Measurements from ENCODE around the gene XK.
"Not testable (repeated sequence)": the region's sequence is repeated elsewhere in the genome, so short reads cannot be mapped to it uniquely, and the experiment has no call there.

The XK gene

DNA sequence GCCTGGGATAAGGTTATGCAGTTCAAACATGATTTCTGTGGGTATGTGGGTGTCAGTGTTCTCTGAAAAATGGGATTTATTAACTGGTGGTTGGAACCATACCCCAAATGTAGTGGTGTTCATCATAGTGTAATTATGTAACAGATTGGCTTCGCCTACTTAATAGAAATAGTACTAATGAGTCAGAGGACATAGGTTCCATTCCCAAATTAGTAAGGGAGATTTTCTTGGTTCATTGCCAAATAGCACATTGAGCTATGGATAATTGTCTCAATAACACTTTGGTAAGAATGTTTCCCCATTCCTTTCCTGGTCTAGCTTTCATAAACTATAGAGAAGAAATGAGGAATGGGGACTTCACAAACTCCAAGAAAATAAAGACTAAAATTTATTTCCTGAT lies 73.8 kb downstream of the XK start:
- TF ChIP-seq, protein P1, sequence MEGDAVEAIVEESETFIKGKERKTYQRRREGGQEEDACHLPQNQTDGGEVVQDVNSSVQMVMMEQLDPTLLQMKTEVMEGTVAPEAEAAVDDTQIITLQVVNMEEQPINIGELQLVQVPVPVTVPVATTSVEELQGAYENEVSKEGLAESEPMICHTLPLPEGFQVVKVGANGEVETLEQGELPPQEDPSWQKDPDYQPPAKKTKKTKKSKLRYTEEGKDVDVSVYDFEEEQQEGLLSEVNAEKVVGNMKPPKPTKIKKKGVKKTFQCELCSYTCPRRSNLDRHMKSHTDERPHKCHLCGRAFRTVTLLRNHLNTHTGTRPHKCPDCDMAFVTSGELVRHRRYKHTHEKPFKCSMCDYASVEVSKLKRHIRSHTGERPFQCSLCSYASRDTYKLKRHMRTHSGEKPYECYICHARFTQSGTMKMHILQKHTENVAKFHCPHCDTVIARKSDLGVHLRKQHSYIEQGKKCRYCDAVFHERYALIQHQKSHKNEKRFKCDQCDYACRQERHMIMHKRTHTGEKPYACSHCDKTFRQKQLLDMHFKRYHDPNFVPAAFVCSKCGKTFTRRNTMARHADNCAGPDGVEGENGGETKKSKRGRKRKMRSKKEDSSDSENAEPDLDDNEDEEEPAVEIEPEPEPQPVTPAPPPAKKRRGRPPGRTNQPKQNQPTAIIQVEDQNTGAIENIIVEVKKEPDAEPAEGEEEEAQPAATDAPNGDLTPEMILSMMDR (IDR thresholded peaks at IDR 0.05; ENCODE audit: insufficient read depth, low read length, missing control alignments): no peak
- ChIA-PET POLR2A (no interaction called here), CTCF (no interaction called here)
- H3K4me3 ChIP-seq (ENCODE audit: low read depth, low read length): no peak overlapping the region
- DNase-seq (ENCODE audit: low read depth, low spot score): no peak

DNA sequence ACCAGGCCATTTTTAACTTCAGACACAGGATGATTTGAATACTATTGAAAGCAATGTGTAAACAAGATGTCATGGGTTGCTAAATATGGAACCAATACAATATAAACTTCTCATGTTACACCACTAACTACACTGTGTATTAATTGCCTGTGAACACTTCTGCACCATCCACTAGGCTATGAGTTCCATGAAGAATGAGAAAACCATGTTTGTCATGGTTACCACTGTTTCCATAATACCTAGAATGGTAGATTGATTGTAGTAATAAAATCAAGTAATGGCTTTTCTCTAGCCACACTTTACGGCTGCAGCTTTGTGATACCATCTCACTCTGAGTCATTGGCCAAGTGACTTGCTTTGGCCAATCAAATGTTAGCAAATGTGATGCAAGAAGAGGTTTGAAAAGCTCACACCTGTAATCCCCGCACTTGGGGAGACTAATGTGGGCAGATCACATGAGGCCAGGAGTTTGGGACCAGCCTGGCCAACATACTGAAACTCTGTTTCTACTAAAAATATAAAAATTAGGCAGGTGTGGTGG lies 74.4 kb downstream of the XK start:
- no peak overlapping the region for H3K4me3 ChIP-seq (ENCODE audit: low read depth, low read length)
- POLR2A ChIA-PET: no interaction called here
- CTCF ChIA-PET: no interaction called here
- DNase-seq (ENCODE audit: low read depth, low spot score): no peak
- TF ChIP-seq, protein P1 (IDR thresholded peaks at IDR 0.05; ENCODE audit: insufficient read depth, low read length, missing control alignments): no peak

DNA sequence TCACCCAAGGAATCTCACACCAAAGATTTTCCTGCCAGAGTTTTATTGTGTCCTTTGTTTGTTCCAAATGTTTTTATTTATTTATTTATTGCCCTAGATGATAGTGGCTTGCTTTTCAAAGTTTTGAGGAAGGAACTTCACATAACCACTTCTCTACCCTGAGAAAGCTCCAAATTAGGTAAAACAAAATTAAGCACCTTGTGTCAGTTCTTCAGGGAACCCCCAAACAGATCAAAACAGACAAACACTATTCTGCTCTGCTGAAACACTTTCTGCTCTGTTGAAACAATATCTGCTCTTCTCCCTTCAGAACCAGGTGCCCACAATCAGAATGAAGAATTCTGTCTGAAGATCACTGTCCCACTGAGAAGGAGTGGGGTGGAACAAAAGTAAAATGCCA lies 77.8 kb downstream of the XK start:
- no peak for DNase-seq (ENCODE audit: low read depth, low spot score)
- POLR2A ChIA-PET: no interaction called here
- CTCF ChIA-PET: no interaction called here

DNA sequence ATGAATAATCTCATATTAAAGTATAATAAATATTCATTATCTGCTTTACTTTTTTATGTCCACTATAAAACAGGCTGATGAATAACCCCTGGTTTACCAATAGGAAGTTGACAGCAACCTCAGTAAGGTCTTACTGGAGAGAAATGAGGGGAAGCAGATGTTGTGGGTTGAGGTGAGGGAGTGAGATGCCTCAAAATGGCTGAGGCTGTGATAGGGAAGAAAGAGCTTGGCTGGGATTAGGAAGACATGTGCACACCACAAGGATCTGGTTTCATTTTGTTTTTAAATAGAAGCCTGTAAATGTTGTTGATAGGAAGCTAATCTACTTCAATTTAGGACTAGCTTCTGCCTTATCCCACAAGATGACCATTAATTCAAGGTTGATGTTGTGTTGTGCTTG lies 79.9 kb downstream of the XK start:
- no peak overlapping the region for H3K4me3 ChIP-seq (ENCODE audit: low read depth, low read length)
- ChIA-PET POLR2A (no interaction called here), CTCF (no interaction called here)
- DNase-seq (ENCODE audit: low read depth, low spot score): no peak
- TF ChIP-seq, protein P1 (IDR thresholded peaks at IDR 0.05; ENCODE audit: insufficient read depth, low read length, missing control alignments): no peak

More for the DNA sequence above, 77.8 kb downstream of the XK start:
- TF ChIP-seq, protein P1 (IDR thresholded peaks at IDR 0.05; ENCODE audit: insufficient read depth, low read length, missing control alignments): no peak
- H3K4me3 ChIP-seq (ENCODE audit: low read depth, low read length): no peak overlapping the region

DNA sequence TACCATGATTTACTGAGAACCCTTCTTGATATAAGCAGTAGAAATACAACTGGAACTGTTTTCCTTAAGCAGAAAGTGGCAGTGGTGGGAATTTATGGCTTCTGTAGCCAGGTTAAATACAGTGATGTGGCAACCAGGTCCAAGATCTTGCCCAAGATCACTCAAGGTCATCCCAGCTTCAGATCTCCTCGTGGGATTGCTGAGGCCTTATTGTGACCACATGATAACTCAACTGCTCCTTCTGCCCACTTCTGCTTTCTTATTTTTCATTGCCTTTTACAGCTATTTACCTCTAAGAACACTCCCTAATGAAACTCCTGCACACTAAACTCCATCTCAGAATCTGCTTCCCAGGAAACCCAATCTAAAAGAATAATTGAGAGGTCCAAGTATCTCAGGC lies 81.8 kb downstream of the XK start:
- POLR2A ChIA-PET: no interaction called here
- CTCF ChIA-PET: no interaction called here
- TF ChIP-seq, protein P1 (IDR thresholded peaks at IDR 0.05; ENCODE audit: insufficient read depth, low read length, missing control alignments): no peak
- no peak for DNase-seq (ENCODE audit: low read depth, low spot score)
- no peak overlapping the region for H3K4me3 ChIP-seq (ENCODE audit: low read depth, low read length)

DNA sequence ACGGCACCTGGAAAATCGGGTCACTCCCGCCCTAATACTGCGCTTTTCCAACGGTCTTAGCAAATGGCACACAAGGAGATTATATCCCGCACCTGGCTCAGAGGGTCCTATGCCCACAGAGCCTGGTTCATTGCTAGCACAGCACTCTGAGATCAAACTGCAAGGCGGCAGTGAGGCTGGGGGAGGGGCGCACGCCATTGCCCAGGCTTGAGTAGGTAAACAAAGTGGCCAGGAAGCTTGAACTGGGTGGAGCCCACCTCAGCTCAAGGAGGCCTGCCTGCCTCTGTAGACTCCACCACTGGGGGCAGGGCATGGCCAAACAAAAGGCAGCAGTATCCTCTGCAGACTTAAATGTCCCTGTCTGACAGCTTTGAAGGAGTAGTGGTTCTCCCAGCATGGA lies 83.3 kb downstream of the XK start:
- CTCF ChIA-PET; H3K4me3 ChIP-seq (ENCODE audit: low read depth, low read length); POLR2A ChIA-PET; DNase-seq (ENCODE audit: low read depth, low spot score): not testable (repeated sequence)

DNA sequence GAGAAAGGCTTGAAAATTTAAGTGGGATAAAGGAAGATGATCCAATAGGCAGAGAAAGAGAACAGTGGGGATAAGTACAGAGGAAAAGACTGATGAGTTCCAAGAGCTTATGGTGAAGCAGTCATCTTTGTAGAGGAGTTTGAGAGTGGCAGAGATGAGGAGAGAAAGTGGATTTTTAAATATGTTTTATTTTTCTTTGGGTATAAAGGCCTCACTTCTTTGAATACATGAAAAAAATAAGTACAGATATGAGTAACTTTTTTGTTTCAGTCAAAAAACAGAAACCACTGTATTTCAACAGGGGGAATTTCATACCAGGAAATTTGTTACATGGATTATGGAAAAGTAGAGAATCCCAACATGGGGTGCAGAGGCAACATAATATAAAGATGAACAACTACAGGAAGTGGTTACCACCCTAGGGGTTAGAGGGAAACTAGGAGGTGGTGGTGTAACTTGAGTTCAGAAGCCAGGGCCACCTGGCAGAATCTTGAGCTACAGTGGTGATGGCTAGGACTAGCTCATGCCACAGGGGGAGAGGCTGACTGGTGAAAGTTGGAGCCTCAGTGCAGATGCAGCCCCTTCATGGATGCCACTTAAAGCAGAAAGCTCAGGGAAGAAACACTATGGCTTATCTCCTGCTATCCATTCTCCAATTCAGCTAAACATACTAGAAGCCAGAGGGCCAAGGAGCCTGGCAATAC lies 90.8 kb downstream of the XK start:
- TF ChIP-seq, protein P1 (IDR thresholded peaks at IDR 0.05; ENCODE audit: insufficient read depth, low read length, missing control alignments): no peak
- H3K4me3 ChIP-seq (ENCODE audit: low read depth, low read length): no peak overlapping the region
- POLR2A ChIA-PET: no interaction called here
- no peak for DNase-seq (ENCODE audit: low read depth, low spot score)
- CTCF ChIA-PET: no interaction called here
